Measurements from ENCODE around the gene RAB11A.

The RAB11A gene

DNA sequence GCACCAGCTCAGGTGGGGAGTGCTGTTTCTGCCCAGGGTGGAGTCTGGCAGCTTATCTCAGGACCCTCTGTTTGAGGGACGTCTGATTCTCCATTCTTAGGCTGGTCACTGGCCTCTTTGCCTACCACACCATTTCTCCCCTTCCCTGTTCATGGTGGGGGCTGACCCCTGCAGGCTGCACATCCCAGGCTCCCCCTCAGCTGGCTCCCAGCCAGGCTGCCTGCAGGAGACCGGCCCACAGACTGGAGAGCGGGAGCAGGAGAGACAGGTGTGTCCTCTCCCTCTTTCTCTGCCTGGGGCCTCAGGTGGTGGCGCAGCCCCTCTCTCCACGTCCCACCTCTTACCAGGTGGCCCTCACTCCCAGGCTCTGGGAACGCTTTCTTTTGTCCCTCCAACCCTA is 60.8 kb downstream of the RAB11A start:
- FAIRE-seq, result no peak
- DNase-seq (ENCODE audit: insufficient read length, low spot score), result no peak
- no peak for TF ChIP-seq POLR2AphosphoS5 (IDR thresholded peaks at IDR 0.05; ENCODE audit: low read depth, low read length)
- TF ChIP-seq POLR2A (IDR thresholded peaks at IDR 0.05; ENCODE audit: low read depth, low read length), result no peak
- TF ChIP-seq TAF1 (IDR thresholded peaks at IDR 0.05; ENCODE audit: low read depth, low read length), result no peak
- TF ChIP-seq PAX5 (IDR thresholded peaks at IDR 0.05; ENCODE audit: insufficient read depth, low read length, severe bottlenecking), result no peak
- TF ChIP-seq SPI1 (IDR thresholded peaks at IDR 0.05; ENCODE audit: low read depth, low read length), result no peak
- no peak for TF ChIP-seq POU2F2 (IDR thresholded peaks at IDR 0.05; ENCODE audit: low read depth, low read length)

DNA sequence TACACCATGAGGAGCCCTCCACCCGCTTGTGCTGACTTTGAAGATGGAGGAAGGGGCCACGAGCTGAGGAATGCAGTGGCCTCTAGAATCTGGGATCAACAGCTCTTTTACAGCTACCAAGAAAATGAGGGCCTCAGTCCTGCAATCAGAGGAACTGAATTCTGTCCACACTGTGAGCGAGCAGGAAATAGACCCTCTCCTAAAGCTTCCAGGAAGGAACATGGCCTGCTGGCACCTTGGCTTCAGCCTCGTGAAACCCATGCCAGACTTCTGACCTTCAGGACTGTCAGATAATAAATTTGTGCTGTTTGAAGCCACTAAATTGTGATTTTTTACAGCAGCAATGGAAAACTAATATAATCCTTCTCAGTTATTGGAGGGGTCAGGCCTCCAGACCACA is 61.9 kb downstream of the RAB11A start:
- FAIRE-seq, result no peak
- TF ChIP-seq POLR2A (IDR thresholded peaks at IDR 0.05; ENCODE audit: low read depth, low read length), result no peak
- no peak for TF ChIP-seq SPI1 (IDR thresholded peaks at IDR 0.05; ENCODE audit: low read depth, low read length)
- no peak for TF ChIP-seq PAX5 (IDR thresholded peaks at IDR 0.05; ENCODE audit: insufficient read depth, low read length, severe bottlenecking)
- no peak for TF ChIP-seq TAF1 (IDR thresholded peaks at IDR 0.05; ENCODE audit: low read depth, low read length)
- no peak for TF ChIP-seq POLR2AphosphoS5 (IDR thresholded peaks at IDR 0.05; ENCODE audit: low read depth, low read length)
- TF ChIP-seq POU2F2 (IDR thresholded peaks at IDR 0.05; ENCODE audit: low read depth, low read length), result no peak
- DNase-seq (ENCODE audit: insufficient read length, low spot score), result no peak

DNA sequence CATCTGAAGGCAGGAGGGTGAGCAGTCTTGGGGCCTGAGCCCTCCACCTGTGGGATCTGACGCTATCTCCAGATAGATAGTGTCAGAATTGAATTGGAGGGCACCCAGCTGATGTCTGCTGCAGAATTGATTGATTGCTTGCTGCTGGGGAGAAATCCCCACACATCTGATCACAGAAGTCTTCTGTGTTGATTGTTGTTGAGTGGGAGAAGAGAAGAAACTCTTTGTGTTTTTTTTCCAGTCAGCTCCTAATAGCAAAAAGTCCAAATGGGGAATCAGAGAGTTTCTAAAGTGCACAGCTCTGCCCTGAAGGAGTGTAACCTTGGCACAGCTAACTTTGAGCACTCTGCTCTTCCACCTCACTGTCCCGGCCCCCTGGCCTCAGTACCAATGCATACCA is 66.1 kb downstream of the RAB11A start:
- TF ChIP-seq SPI1 (IDR thresholded peaks at IDR 0.05; ENCODE audit: low read depth, low read length), result no peak
- no peak for TF ChIP-seq POLR2AphosphoS5 (IDR thresholded peaks at IDR 0.05; ENCODE audit: low read depth, low read length)
- no peak for TF ChIP-seq PAX5 (IDR thresholded peaks at IDR 0.05; ENCODE audit: insufficient read depth, low read length, severe bottlenecking)
- no peak for TF ChIP-seq POU2F2 (IDR thresholded peaks at IDR 0.05; ENCODE audit: low read depth, low read length)
- TF ChIP-seq TAF1 (IDR thresholded peaks at IDR 0.05; ENCODE audit: low read depth, low read length), result no peak
- no peak for TF ChIP-seq POLR2A (IDR thresholded peaks at IDR 0.05; ENCODE audit: low read depth, low read length)
- FAIRE-seq, result no peak
- DNase-seq (ENCODE audit: insufficient read length, low spot score), result no peak

DNA sequence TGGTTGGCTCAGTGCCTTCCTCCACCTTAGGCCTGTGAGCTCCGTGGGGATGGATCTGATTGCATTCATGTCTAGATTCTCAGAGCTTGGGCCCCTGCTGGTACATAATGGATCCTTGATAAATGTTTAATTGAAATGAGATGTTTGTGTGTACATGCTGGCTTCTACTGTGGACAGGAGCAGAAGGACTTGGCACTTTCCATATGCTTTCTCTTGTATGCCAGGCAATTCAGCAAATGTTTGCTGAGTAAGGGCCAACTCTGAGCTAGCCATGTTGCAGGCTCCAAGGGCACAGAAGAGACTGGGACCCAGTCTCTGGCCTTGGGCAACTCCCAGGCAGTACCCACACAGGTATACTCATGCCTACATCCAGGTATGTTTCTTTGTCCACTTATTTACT is 67.0 kb downstream of the RAB11A start:
- no peak for DNase-seq (ENCODE audit: insufficient read length, low spot score)
- FAIRE-seq, result no peak

DNA sequence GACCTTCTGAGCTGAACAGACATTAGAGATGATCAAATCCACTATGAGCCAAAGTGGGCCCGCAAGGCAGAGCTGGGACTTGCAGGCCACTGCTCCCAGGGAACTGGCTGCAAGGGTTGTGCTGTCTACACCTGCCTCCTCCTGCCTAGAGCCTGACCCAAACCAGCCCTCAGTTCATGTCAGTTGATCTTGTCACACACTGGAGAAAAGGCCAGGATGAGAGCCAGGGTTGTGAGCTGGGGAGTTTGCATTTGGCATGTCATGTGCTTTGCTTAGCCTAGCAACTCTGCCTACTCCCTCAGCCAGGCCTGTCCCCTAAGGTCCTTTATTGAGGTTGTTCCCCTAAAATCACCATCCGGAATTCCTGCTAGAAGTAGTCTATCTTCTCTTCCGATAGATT is 67.8 kb downstream of the RAB11A start:
- no peak for TF ChIP-seq TAF1 (IDR thresholded peaks at IDR 0.05; ENCODE audit: low read depth, low read length)
- no peak for TF ChIP-seq PAX5 (IDR thresholded peaks at IDR 0.05; ENCODE audit: insufficient read depth, low read length, severe bottlenecking)
- no peak for TF ChIP-seq POLR2A (IDR thresholded peaks at IDR 0.05; ENCODE audit: low read depth, low read length)
- TF ChIP-seq SPI1 (IDR thresholded peaks at IDR 0.05; ENCODE audit: low read depth, low read length), result no peak
- FAIRE-seq (no peak), DNase-seq (ENCODE audit: insufficient read length, low spot score) (no peak)

More for the DNA sequence above, 67.0 kb downstream of the RAB11A start:
- TF ChIP-seq TAF1 (IDR thresholded peaks at IDR 0.05; ENCODE audit: low read depth, low read length), result no peak
- no peak for TF ChIP-seq POLR2A (IDR thresholded peaks at IDR 0.05; ENCODE audit: low read depth, low read length)
- no peak for TF ChIP-seq POU2F2 (IDR thresholded peaks at IDR 0.05; ENCODE audit: low read depth, low read length)
- TF ChIP-seq PAX5 (IDR thresholded peaks at IDR 0.05; ENCODE audit: insufficient read depth, low read length, severe bottlenecking), result no peak
- TF ChIP-seq SPI1 (IDR thresholded peaks at IDR 0.05; ENCODE audit: low read depth, low read length), result no peak
- no peak for TF ChIP-seq POLR2AphosphoS5 (IDR thresholded peaks at IDR 0.05; ENCODE audit: low read depth, low read length)

DNA sequence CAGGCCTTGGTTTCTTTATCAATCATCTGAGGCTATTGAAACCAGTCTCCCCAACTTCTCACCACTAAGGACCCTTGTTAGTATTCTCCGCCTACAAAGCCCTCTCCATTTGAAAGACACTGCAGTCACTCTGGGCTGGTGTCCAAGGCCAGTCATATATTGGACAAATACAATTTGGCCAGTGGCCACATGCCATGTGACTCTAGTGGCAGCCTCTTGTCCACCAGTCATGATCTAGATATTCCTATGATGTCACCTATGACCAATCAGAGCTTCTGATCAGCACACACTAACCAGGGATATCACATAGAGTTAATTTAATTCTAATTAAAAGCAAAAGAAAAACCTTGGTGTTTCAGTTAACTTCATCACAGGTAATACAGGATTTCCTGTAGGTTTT is 68.2 kb downstream of the RAB11A start:
- FAIRE-seq, result no peak
- TF ChIP-seq POLR2A (IDR thresholded peaks at IDR 0.05; ENCODE audit: low read depth, low read length) (no peak), TAF1 (IDR thresholded peaks at IDR 0.05; ENCODE audit: low read depth, low read length) (no peak), SPI1 (IDR thresholded peaks at IDR 0.05; ENCODE audit: low read depth, low read length) (no peak), POLR2AphosphoS5 (IDR thresholded peaks at IDR 0.05; ENCODE audit: low read depth, low read length) (no peak), POU2F2 (IDR thresholded peaks at IDR 0.05; ENCODE audit: low read depth, low read length) (no peak), PAX5 (IDR thresholded peaks at IDR 0.05; ENCODE audit: insufficient read depth, low read length, severe bottlenecking) (no peak)
- DNase-seq (ENCODE audit: insufficient read length, low spot score), result no peak

DNA sequence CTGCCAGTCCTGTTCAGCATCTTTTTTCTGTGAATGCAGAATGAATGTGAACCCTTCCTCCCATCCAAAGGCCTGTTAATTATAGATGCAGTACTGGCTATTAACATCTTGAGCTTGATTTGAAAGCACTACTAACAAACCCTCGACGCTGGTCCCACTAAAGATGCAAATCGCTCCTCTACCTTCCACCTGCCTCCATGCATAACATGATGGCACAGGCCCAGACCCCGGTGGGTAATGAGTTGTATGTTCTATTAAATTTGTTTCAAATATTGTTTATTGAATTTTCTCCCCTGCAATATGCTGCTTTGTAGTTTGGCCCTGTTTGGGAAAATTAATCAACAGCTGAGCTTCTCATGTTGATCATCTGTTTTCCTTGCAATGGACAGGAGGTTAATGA is 69.3 kb downstream of the RAB11A start:
- no peak for FAIRE-seq
- DNase-seq (ENCODE audit: insufficient read length, low spot score), result no peak
- TF ChIP-seq TAF1 (IDR thresholded peaks at IDR 0.05; ENCODE audit: low read depth, low read length) (no peak), POU2F2 (IDR thresholded peaks at IDR 0.05; ENCODE audit: low read depth, low read length) (no peak), PAX5 (IDR thresholded peaks at IDR 0.05; ENCODE audit: insufficient read depth, low read length, severe bottlenecking) (no peak), SPI1 (IDR thresholded peaks at IDR 0.05; ENCODE audit: low read depth, low read length) (no peak), POLR2AphosphoS5 (IDR thresholded peaks at IDR 0.05; ENCODE audit: low read depth, low read length) (no peak), POLR2A (IDR thresholded peaks at IDR 0.05; ENCODE audit: low read depth, low read length) (no peak)

DNA sequence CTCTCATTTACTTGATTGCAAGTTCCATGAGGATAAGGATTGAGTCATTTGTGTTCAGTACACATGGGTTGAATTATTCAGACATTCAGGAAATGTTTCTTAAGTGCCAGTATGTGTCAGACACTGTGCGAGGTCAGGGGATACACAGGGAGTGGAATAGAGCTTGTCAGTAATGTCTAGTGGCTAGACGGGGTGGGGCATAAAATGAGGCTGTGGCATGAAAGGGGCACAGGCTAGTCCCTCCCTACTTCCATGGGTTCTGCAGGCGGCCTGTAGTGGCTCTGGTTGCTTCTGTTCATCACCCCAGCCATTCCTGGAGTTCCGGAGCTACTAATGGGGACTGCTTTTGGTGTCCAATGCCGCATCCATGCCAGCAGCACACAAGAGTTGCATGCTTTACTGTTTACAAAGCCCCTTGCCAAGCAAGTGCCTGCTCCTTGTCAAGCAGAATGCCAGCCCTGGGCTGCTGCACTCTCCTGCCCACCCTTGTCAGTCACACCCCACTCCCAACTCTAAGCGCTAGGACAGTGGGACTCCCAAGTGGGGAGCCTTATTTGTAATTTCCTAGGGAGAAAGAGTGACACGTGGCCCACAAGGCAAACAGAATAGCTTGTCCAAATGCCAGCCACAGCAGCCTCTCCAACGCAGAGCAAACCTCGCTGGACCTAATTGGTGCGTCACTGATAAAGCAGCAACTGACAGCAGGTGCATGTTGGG is 70.8 kb downstream of the RAB11A start:
- DNase-seq (ENCODE audit: insufficient read length, low spot score) (no peak), FAIRE-seq (peak; percentile 16)
- TF ChIP-seq POLR2A (IDR thresholded peaks at IDR 0.05; ENCODE audit: low read depth, low read length) (no peak), POU2F2 (IDR thresholded peaks at IDR 0.05; ENCODE audit: low read depth, low read length) (no peak), POLR2AphosphoS5 (IDR thresholded peaks at IDR 0.05; ENCODE audit: low read depth, low read length) (no peak), TAF1 (IDR thresholded peaks at IDR 0.05; ENCODE audit: low read depth, low read length) (no peak)

DNA sequence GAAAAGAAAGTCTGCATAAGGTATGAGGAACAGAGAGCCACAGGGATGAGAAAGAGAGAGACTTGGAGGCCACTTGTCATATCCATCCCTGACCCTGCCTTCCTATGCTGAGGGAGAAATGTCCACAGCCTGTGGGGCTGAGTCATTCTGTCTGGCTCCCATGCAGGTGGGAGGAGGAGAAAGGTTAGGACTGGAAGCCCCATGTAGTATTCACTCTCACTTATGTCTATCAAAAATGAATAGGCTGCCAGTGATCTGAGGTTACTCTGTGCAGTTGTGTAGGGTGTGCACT is 71.3 kb downstream of the RAB11A start:
- no peak for DNase-seq (ENCODE audit: insufficient read length, low spot score)
- no peak for FAIRE-seq
- no peak for TF ChIP-seq SPI1 (IDR thresholded peaks at IDR 0.05; ENCODE audit: low read depth, low read length)
- TF ChIP-seq POLR2AphosphoS5 (IDR thresholded peaks at IDR 0.05; ENCODE audit: low read depth, low read length), result no peak
- TF ChIP-seq PAX5 (IDR thresholded peaks at IDR 0.05; ENCODE audit: insufficient read depth, low read length, severe bottlenecking), result no peak
- TF ChIP-seq TAF1 (IDR thresholded peaks at IDR 0.05; ENCODE audit: low read depth, low read length), result no peak
- TF ChIP-seq POLR2A (IDR thresholded peaks at IDR 0.05; ENCODE audit: low read depth, low read length), result no peak
- TF ChIP-seq POU2F2 (IDR thresholded peaks at IDR 0.05; ENCODE audit: low read depth, low read length), result no peak

Data from GM12891 (cell line).